HepG2 (cell line): ENCODE measurements around the gene LYSMD1. TPM values are rescaled to one million over a fixed set of nuclear protein-coding genes. Genes with fewer than 3 reads are reported as not detected.

ENCODE experiments used
- HNRNPLL ChIP-seq: fragments of 200-400 bp; formaldehyde crosslinking; IDR thresholded peaks from 2 replicates; pipeline ENCODE4 v1.6.1; 2017; ENCODE audit warnings: mild to moderate bottlenecking, low read depth, low read length; ENCODE audit not compliant: poor library complexity, severe bottlenecking
- NBN ChIP-seq: fragments of 450-650 bp; conservative IDR thresholded peaks from 2 replicates; pipeline ENCODE4 v1.6.1; 2017
- NFYC ChIP-seq: IDR thresholded peaks from 2 replicates; pipeline ENCODE4 v1.6.1; 2016; ENCODE audit warnings: missing genetic modification reagents, missing compliant biosample characterization
- PHF20 ChIP-seq: sonication (generic); formaldehyde crosslinking; IDR thresholded peaks from 2 replicates; pipeline ENCODE4 v1.5.0; 2020; ENCODE audit warnings: mild to moderate bottlenecking, missing genetic modification reagents
- PRDM10 ChIP-seq: sonication (generic); formaldehyde crosslinking; IDR thresholded peaks from 2 replicates; pipeline ENCODE4 v1.4.0; 2020; ENCODE audit warnings: low read depth, missing genetic modification reagents
- RNF2 ChIP-seq: fragments of 450-650 bp; conservative IDR thresholded peaks from 2 replicates; pipeline ENCODE4 v1.6.1; 2016; ENCODE audit warnings: low read depth
- SKI ChIP-seq: fragments of 450-650 bp; IDR thresholded peaks from one replicate; pipeline ENCODE4 v1.6.1; 2018; ENCODE audit warnings: mild to moderate bottlenecking; ENCODE audit not compliant: partially characterized antibody
- SMC3 ChIP-seq: IDR thresholded peaks from 2 replicates; pipeline ENCODE4 v1.6.1; 2011; ENCODE audit warnings: low read length, improper control_type of control experiment
- SP4 ChIP-seq: sonication (generic); formaldehyde crosslinking; IDR thresholded peaks from 2 replicates; pipeline ENCODE4 v1.8.1; 2023; ENCODE audit warnings: mild to moderate bottlenecking, missing genetic modification reagents
- YY1 ChIP-seq: IDR thresholded peaks from 2 replicates; pipeline ENCODE4 v1.6.1; 2011; ENCODE audit warnings: low read length, low read depth, moderate library complexity, mild to moderate bottlenecking; ENCODE audit not compliant: insufficient read depth, insufficient replicate concordance
- ZBTB37 ChIP-seq: sonication (generic); formaldehyde crosslinking; IDR thresholded peaks from 2 replicates; pipeline ENCODE4 v1.4.0; 2020; ENCODE audit warnings: mild to moderate bottlenecking, missing genetic modification reagents
- ZFP90 ChIP-seq: sonication (generic); formaldehyde crosslinking; IDR thresholded peaks from 2 replicates; pipeline ENCODE4 v1.8.0; 2022; ENCODE audit warnings: missing genetic modification reagents, mild to moderate bottlenecking, inconsistent platforms, borderline replicate concordance
- ZNF879 ChIP-seq: sonication (generic); formaldehyde crosslinking; IDR thresholded peaks from 2 replicates; pipeline ENCODE4 v1.8.1; 2023; ENCODE audit warnings: missing genetic modification reagents
- polyA plus RNA-seq, 8 experiments: library from polyadenylated mRNA; depleted of rRNA in 3 of 8; stranded (reverse) in 7 of 8; unstranded in 1 of 8; fragments of >200 nt; fragmentation: Illumina TruSeq in 4 of 8; extraction: Trizol in 4 of 8; gene quantifications; 2 replicates each; pipeline versions ENCODE4 v1.2.1 to v1.2.3, GENCODE V29; 2011 to 2016; ENCODE audit warnings: low read depth in 4 of 8, missing spikeins in 1 of 8, mixed read lengths in 1 of 8; ENCODE audit not compliant: insufficient read depth in 1 of 8
- total RNA-seq, 5 experiments: library from RNA; depleted of rRNA; stranded (reverse); fragments of >200 nt; fragmentation: Illumina TruSeq; extraction: Trizol; gene quantifications; 2 replicates each; pipeline ENCODE4 v1.2.3, GENCODE V29; 2016; ENCODE audit warnings: low read depth in 1 of 5
- TF ChIP-seq, protein P1 (sequence below): sonication (generic); formaldehyde crosslinking; conservative IDR thresholded peaks from 2 replicates; pipeline ENCODE4 v1.4.0; 2020; ENCODE audit warnings: mild to moderate bottlenecking, missing genetic modification reagents, moderate library complexity
- TF ChIP-seq, protein P2 (sequence below): sonication (generic); formaldehyde crosslinking; IDR thresholded peaks from 2 replicates; pipeline ENCODE4 v1.5.0; 2020; ENCODE audit warnings: mild to moderate bottlenecking, missing genetic modification reagents, borderline replicate concordance

LYSMD1 gene
- total and polyA plus RNA-seq, 2 of the 13 experiments (the other 11 are each of a cell fraction or from before 2014, with no cell fraction given) = 3.8 to 4.8 TPM

GRCh38 chr1:151189637-151190445 is 24.1 kb upstream of the LYSMD1 start, which contains the start of gene VPS72 (continued):
- 0 out of 2 replicates have a peak, but pooled peaks have one; percentile 38 for TF ChIP-seq PRDM10 (CRISPR knock-in tag)
- TF ChIP-seq SP4 (CRISPR knock-in tag) = peak; percentile 77; the same call in 1 of the 2 replicates
- TF ChIP-seq HNRNPLL = peak; percentile 71
- TF ChIP-seq NBN = no peak
- TF ChIP-seq, protein P1, sequence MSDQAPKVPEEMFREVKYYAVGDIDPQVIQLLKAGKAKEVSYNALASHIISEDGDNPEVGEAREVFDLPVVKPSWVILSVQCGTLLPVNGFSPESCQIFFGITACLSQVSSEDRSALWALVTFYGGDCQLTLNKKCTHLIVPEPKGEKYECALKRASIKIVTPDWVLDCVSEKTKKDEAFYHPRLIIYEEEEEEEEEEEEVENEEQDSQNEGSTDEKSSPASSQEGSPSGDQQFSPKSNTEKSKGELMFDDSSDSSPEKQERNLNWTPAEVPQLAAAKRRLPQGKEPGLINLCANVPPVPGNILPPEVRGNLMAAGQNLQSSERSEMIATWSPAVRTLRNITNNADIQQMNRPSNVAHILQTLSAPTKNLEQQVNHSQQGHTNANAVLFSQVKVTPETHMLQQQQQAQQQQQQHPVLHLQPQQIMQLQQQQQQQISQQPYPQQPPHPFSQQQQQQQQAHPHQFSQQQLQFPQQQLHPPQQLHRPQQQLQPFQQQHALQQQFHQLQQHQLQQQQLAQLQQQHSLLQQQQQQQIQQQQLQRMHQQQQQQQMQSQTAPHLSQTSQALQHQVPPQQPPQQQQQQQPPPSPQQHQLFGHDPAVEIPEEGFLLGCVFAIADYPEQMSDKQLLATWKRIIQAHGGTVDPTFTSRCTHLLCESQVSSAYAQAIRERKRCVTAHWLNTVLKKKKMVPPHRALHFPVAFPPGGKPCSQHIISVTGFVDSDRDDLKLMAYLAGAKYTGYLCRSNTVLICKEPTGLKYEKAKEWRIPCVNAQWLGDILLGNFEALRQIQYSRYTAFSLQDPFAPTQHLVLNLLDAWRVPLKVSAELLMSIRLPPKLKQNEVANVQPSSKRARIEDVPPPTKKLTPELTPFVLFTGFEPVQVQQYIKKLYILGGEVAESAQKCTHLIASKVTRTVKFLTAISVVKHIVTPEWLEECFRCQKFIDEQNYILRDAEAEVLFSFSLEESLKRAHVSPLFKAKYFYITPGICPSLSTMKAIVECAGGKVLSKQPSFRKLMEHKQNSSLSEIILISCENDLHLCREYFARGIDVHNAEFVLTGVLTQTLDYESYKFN (CRISPR knock-in tag) = peak; percentile 63
- peak; percentile 58; the same call in 1 of the 2 replicates for TF ChIP-seq ZFP90
- no peak for TF ChIP-seq RNF2
- peak; percentile 35 for TF ChIP-seq SKI
- peak; percentile 97 for TF ChIP-seq PHF20
- TF ChIP-seq YY1 = peak; percentile 92
- TF ChIP-seq, protein P2, sequence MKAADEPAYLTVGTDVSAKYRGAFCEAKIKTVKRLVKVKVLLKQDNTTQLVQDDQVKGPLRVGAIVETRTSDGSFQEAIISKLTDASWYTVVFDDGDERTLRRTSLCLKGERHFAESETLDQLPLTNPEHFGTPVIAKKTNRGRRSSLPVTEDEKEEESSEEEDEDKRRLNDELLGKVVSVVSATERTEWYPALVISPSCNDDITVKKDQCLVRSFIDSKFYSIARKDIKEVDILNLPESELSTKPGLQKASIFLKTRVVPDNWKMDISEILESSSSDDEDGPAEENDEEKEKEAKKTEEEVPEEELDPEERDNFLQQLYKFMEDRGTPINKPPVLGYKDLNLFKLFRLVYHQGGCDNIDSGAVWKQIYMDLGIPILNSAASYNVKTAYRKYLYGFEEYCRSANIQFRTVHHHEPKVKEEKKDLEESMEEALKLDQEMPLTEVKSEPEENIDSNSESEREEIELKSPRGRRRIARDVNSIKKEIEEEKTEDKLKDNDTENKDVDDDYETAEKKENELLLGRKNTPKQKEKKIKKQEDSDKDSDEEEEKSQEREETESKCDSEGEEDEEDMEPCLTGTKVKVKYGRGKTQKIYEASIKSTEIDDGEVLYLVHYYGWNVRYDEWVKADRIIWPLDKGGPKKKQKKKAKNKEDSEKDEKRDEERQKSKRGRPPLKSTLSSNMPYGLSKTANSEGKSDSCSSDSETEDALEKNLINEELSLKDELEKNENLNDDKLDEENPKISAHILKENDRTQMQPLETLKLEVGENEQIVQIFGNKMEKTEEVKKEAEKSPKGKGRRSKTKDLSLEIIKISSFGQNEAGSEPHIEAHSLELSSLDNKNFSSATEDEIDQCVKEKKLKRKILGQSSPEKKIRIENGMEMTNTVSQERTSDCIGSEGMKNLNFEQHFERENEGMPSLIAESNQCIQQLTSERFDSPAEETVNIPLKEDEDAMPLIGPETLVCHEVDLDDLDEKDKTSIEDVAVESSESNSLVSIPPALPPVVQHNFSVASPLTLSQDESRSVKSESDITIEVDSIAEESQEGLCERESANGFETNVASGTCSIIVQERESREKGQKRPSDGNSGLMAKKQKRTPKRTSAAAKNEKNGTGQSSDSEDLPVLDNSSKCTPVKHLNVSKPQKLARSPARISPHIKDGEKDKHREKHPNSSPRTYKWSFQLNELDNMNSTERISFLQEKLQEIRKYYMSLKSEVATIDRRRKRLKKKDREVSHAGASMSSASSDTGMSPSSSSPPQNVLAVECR (CRISPR knock-in tag) = peak; percentile 92
- no peak for TF ChIP-seq SMC3
- TF ChIP-seq NFYC (CRISPR knock-in tag) = peak; percentile 41; the same call in 1 of the 2 replicates
- TF ChIP-seq ZNF879 (CRISPR knock-in tag) = no peak
- TF ChIP-seq ZBTB37 (CRISPR knock-in tag) = no peak
